A549 treated with dexamethasone at 1 μM for 4 hours (cell line): ENCODE data around the gene CSRNP3. TPM values are rescaled to one million over a fixed set of nuclear protein-coding genes. Genes with fewer than 3 reads are reported as not detected.

Experiments
- total RNA-seq: library from RNA; stranded (reverse); fragments of 200-300 nt; extraction: Qiagen RNA extraction; gene quantifications from 5 replicates; pipeline ENCODE4 v1.2.3, GENCODE V29; 2022

The CSRNP3 gene
- total RNA-seq, result not detected in 5 replicates

DNA sequence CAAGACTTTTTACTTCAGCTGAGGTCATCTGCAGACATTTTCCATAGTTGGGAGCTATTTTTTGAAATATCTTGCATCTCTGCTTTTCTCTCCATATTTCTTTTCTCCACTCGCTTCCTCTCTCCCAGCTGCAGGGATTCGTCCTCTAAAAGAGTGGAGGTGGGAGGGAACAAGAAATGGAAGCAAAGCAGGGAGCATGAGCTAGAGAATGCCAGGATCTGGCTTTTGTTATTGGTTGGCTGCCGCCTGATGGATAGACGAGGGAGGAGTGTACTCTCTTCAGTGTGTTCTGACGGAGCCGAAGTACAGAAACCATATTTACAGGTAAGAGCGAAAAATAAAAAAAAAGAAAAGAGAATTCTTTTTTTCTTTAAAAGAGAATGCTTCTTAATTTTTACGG is at the start of gene CSRNP3:
Gene CSRNP3 (plus strand): TSS at position 282 of the 400 bp plus-strand sequence. CDS start 125,368 bp downstream, outside the sequence.

Other genes starting within 250 kb of the CSRNP3 start
- gene SCN2A, start 230.3 kb upstream of the CSRNP3 start, total RNA-seq, result 0.01 to 0.04 TPM (median 0.02 TPM) in 3 of 5 replicates, not detected in the others